KG1 (cell line): ENCODE data around the gene SPIRE1.
"Not testable (repeated sequence)": the region's sequence is repeated elsewhere in the genome, so short reads cannot be mapped to it uniquely, and the experiment has no call there.

Source experiments
- DNase-seq: peaks from one replicate; lab custom pipeline; 2025; lab: John Stamatoyannopoulos, UW

The SPIRE1 gene

DNA sequence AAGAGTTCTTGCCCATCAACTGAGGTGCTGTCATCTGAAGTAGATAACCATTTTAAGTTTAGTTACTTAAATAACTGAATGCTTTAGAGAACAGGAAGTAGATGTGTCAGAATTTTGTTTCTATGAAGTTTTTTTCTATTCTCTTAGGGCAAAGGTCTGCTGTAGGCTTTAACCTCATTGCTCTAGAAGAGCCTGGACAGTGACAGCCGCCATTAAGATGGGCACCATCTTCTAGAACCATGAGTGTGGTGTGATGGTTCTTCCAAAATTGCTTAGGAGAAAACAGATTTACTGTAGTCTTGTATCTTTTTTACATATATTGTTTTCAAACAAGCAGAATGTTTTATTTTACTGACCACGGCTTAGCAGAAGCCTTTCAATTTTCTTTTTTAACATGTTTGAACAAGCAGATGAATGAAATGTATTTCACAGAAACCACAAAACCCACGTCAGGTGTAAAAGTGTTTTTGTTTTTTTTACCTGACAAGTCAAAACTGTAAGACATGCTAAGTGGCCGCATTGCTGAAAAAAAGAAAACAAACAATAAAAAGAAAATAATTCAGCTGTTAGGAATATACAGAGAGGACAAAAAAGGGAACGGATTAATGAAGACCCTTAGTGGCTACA lies 172.3 kb downstream of the SPIRE1 start:
- no peak for DNase-seq

- not testable (repeated sequence) for DNase-seq
Measured at GRCh38 chr18:12481915-12482314, 176.0 kb downstream of the SPIRE1 start.

GRCh38 chr18:12479982-12480381 lies 177.9 kb downstream of the SPIRE1 start:
- DNase-seq = no peak

DNA sequence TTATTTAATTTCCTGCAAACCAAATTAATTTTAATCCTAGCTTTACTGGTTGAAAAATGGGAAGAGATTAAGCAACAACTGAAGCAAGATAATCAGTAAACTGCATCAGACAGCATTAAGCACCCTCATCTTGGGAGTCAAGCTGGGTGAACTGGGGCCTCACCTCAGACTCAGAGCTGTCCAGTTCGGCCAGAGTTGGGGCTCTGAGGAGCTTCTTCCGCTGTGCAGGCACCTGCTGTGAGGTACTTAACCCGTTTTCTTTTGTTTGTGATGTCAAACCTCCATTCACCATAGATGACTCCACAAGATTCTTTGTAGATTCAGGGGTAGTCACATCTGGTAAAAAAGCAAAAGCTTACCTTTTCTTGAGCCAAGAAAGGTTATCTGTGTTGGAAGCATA lies 178.4 kb downstream of the SPIRE1 start:
- no peak for DNase-seq

DNA sequence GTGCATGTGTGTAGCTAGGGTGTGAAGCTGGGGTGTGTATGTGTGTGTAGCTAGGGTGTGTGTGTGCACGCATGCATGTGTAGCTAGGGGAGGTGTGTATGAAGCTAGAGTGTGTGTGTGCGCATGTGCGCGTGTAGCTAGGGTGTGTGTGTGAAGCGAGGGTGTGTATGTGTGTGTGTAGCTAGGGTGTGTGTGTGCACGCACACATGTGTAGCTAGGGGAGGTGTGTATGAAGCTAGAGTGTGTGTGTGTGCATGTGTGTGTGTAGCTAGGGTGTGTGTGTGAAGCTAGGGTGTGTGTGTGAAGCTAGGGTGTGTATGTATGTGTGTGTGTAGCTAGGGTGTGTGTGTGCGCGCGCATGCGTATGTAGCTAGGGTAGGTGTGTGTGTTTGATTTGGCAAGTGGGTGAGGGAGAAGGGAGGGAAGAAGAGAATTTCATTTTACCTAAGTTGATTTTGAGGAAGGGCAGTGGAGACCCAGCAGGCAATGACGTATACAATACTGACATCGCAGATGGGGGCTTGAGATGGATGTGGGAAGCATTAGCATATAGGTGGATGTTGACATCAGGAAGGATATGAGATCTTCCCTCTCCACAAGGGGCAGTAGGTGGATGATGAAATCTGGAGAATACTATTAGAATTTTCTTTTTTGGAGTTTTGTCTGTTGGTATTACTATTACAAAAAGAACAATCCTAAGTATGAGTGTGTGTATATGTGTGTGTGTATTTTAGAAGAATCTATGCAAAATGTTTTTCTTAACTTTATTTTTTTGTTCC lies 179.4 kb downstream of the SPIRE1 start:
- DNase-seq = no peak

DNA sequence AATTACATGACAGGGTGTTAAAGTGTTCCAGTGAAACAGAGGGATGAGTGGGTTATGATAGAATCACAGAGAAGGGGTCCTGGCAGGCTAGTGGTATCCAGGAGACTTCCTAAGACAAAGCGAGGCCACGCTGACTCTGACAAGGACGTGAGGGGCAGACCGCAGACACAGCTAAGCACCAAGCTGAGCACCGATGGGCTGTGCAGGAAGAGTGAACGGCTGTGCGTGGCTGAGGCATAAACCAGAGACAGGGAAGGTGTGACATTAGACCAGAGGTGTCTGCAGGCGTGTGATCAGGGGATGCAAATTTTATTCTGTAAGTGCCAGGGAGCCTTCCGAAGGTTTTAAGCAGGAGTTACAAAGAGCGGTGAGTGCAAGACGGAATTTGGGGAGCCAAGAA lies 180.3 kb downstream of the SPIRE1 start:
- DNase-seq = no peak

GRCh38 chr18:12476955-12477354 lies 181.0 kb downstream of the SPIRE1 start:
- DNase-seq = no peak

GRCh38 chr18:12474876-12475275 lies 183.0 kb downstream of the SPIRE1 start:
- DNase-seq = no peak

GRCh38 chr18:12474146-12474545 lies 183.8 kb downstream of the SPIRE1 start:
- no peak for DNase-seq

DNA sequence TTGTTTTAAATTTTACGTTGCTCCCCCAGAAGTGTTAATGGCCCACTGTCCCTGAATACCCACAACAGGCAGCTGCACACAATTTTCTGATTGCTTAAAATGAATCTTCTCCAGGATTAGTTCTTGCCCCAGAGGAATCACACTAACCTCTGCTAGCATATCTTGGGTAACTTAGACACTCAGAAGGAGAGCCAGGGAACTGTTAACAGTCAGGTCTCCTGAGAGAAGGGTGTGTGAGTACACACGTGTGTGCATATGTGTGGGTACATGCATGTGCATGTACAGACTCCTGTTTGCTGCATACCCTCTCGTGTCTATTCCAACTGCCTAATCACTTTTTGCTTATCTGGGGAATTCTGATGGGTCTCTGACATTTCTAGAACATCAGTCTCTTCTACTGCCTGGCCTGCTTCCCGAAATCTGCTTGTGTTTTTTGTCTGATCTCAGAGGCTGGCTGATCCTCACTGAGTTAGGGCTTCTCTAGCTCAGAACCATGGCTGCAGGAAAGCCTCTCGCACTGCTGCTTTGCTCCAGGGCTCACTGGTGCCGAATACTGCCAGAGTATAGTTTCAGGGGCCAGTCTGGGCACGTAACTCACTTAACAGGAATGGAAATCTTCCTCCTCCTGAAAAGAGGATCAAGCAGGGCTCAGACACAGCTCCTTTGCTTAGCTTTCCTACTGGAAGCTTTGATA lies 187.4 kb downstream of the SPIRE1 start:
- no peak for DNase-seq

DNA sequence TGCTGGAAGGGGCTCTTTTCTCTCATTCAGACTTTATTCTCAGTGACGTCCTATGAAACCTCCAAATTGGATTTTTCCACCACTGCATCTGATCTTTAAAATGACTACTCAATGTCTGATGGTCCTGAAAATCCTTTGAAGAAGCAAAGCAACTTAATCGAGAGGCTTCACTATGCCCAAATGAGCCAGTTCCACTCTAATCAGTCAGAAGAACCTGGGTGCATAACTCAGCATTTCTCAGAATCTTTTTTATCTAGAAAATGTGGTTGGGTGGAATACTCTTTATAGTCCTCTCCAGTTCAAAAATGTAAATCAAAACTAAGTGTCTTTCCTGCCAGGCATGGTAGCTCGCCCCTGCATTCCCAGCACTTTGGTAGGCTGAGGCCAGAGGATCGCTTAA lies 189.5 kb downstream of the SPIRE1 start:
- DNase-seq = no peak

DNA sequence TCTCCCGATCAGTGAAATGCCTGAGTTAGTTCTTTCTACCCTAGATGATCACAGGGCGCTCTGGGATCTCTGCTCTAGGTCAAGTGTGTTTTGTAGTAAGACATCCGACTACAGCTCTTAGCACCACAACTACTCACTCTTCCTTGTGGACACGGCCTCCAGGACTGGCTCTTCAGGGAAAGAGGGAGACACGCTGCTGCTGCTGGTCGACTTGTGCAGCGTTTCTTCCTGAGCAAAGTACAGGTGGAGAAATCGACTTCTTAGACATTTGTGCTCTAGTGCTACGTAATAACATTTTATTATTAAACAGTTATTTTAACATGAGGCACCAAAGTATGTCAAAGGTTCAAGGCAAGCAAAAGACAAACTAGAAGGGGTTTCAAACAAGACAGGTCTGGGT lies 193.2 kb downstream of the SPIRE1 start:
- DNase-seq = no peak

DNA sequence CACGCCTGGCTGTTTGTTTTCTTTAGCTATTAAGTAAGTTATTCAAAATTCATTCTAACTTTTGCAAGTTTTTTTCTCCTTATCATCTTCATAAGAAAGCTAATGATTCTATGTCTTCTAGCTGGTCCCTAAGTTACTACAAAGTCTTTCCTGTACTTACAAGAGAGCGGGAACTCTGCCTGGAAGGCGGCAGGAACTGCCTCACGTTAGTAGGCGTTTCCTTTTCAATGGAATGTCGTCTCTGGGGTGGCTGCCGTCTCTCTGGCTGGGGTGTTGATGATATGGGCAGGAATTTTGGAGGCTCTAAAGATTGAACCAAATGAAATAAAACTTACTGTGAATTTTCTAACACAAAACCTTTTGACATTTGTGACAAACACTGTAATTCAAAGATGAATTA lies 194.7 kb downstream of the SPIRE1 start:
- DNase-seq = no peak

DNA sequence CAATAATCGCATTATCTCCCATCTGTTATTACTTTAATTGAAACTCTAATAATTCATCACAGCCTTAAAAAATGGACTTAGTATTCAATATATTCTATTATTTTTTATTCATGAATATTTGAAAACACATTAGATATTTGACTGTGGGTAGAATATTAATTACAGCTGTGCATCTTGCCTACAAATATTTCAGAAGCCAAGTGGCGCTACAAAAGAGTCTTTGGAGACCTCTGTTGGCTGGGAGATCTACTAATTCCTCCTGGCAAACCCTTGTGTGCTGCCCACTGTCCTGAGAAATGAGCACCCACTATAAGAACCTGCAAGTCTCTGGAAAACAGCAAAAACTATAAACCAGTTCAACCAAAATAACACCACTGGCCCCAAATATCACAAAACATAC lies 195.7 kb downstream of the SPIRE1 start:
- no peak for DNase-seq

DNA sequence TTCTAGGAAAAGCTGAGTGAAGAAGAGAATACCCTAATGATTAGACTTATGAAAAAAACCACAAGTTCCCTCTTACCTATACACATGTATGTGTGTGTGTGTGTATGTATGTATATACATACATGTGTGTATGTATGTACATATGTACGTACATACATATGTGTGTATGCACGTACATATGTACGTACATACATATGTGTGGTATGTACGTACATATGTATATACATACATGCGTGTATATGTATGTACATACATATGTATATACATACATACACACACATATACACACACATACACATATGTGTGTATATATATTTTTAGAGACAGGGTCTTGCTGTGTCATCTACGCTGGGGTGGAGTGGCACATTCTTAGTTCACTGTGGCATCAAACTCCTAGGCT lies 196.6 kb downstream of the SPIRE1 start:
- no peak for DNase-seq

DNA sequence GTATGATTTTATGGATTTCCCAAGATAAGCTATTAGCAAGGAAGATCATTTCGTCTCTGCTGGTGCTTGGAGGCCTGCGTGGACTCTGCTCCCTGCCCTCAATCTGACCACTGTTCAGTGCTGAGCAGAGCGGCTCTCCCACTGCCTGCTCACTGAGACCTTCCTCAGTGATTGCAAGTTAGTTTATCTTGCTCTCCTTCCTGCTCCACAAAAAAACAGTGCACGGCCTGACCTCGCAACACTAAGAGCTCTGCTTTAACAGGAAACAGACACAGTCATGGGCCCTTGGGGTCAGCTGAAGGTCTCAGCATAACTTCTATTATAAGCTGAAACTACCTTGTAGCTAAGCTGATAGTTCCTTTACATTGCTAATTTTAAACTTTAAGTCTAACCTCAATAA lies 197.0 kb downstream of the SPIRE1 start:
- no peak for DNase-seq

GRCh38 chr18:12458771-12459170 lies 199.1 kb downstream of the SPIRE1 start:
- no peak for DNase-seq

DNA sequence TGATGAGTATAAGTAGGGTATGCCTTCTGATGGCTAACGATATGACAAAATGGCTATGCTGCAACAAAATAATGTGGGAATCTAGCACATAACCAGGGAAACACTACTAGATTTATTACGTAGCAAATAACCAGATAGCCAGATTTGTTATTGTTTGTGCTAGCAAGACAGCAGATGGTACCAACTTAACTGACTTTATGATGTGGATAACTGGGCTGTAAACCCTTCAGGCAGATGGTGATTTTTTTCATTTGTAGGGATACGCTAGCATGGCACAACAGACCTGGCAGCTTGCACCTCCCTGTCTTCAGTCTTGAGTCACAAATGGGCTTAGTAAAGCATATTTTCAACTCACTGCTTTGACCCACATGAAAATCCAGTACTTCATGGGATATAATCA lies 201.5 kb downstream of the SPIRE1 start:
- DNase-seq = no peak

GRCh38 chr18:12455496-12455895 lies 202.4 kb downstream of the SPIRE1 start:
- no peak for DNase-seq

- DNase-seq = no peak
Measured at GRCh38 chr18:12452784-12453183, 205.1 kb downstream of the SPIRE1 start.

GRCh38 chr18:12451428-12451827 lies 206.5 kb downstream of the SPIRE1 start:
- DNase-seq = no peak

GRCh38 chr18:12449051-12449785 lies 208.7 kb downstream of the SPIRE1 start:
- DNase-seq = no peak

DNA sequence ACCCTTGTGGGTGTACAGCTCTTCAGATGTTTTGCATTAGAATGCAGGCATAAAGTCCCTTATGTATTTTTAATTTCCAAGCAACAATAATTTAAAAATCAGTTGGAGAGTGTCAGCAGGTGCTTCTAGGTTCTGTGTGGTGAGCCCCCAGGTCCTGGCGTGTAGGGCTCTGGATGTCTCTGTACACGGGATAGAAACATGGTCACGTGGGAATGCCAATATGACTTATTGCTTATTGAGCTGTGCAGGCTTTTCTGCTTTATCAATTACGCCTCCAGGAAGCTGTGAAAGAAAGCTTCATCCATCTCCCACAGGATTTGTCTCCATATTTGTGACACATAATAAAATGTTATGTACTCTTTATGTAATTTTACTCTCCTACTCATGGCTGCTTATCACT lies 212.4 kb downstream of the SPIRE1 start:
- DNase-seq = no peak
